ENCODE results near the gene WDR33.

- TF ChIP-seq CTCF (IDR thresholded peaks at IDR 0.05), result no peak
- no peak for TF ChIP-seq POLR2A (IDR thresholded peaks at IDR 0.05)
Observed at GRCh38 chr2:127657232-127657595, 153.8 kb downstream of the WDR33 start.
